B cell (primary cell): ENCODE results near the gene FOXO1.

Experiments
- CTCF ChIP-seq: fragments of 200-600 bp; IDR thresholded peaks from one replicate; pipeline ENCODE4 v1.8.0; 2022; ENCODE audit warnings: antibody characterized with exemption, mild to moderate bottlenecking
- EZH2 ChIP-seq: IDR thresholded peaks from 2 replicates; pipeline ENCODE4 v1.6.1; 2012; ENCODE audit warnings: borderline replicate concordance, low read depth, mild to moderate bottlenecking, moderate library complexity, low read length; ENCODE audit not compliant: insufficient read depth, poor library complexity, severe bottlenecking

- TF ChIP-seq CTCF: no peak
- no peak for TF ChIP-seq EZH2
Measured at GRCh38 chr13:40677064-40677463, 10.6 kb upstream of the FOXO1 start.
